Spleen (tissue), 11 donors: Measurements from ENCODE around the gene SYCE3. TPM values are rescaled to one million over a fixed set of nuclear protein-coding genes. Genes with fewer than 3 reads are reported as not detected.

Experiments used
- DNase-seq: peaks from one replicate; pipeline ENCODE4 v3.0.0-alpha.2; 2020
- H3K27ac ChIP-seq, 8 donors: fragments of 200-600 bp; sonication (generic) in 7 of 8; 1 replicate in 4 of 8; 2 replicates in 4 of 8; pipeline versions ENCODE4 v1.5.0 to v1.8.0; 2016 to 2021; ENCODE audit warnings: inconsistent platforms in 4 of 8, mild to moderate bottlenecking in 4 of 8, moderate library complexity in 1 of 8
- H3K27me3 ChIP-seq, 7 donors: fragments of 200-600 bp; sonication (generic) in 6 of 7; replicated peaks in 1 of 7; 1 replicate in 4 of 7; 2 replicates in 3 of 7; pipeline versions ENCODE4 v1.5.0 to v1.8.0; 2016 to 2021; ENCODE audit warnings: inconsistent platforms in 3 of 7, mild to moderate bottlenecking in 1 of 7
- H3K36me3 ChIP-seq, 6 donors: fragments of 200-600 bp; sonication (generic) in 5 of 6; 1 replicate in 4 of 6; 2 replicates in 2 of 6; pipeline versions ENCODE4 v1.5.0 to v1.8.0; 2016 to 2021; ENCODE audit warnings: inconsistent platforms in 2 of 6
- H3K4me1 ChIP-seq, 6 donors: fragments of 200-600 bp; sonication (generic) in 5 of 6; 1 replicate in 3 of 6; 2 replicates in 3 of 6; pipeline versions ENCODE4 v1.5.0 to v1.8.0; 2016 to 2021; ENCODE audit warnings: inconsistent platforms in 3 of 6
- H3K4me3 ChIP-seq, 8 donors: fragments of 200-600 bp; sonication (generic) in 7 of 8; 1 replicate in 4 of 8; 2 replicates in 4 of 8; pipeline versions ENCODE4 v1.5.0 to v1.8.0; 2016 to 2021; ENCODE audit warnings: inconsistent platforms in 4 of 8, mild to moderate bottlenecking in 4 of 8, moderate library complexity in 2 of 8
- H3K9me3 ChIP-seq, 8 donors: fragments of 200-600 bp; sonication (generic) in 7 of 8; 1 replicate in 4 of 8; 2 replicates in 4 of 8; pipeline versions ENCODE4 v1.5.0 to v1.8.0; 2016 to 2021; ENCODE audit warnings: inconsistent platforms in 4 of 8
- CTCF ChIP-seq, 11 experiments: fragments of 200-600 bp in 7 of 11; fragments of 450-650 bp in 4 of 11; sonication (generic) in 4 of 11; IDR thresholded peaks in 8 of 11; conservative IDR thresholded peaks in 3 of 11; 1 replicate in 7 of 11; 2 replicates in 4 of 11; pipeline versions ENCODE4 v1.4.0 to v1.8.0; 2016 to 2021; ENCODE audit warnings: antibody characterized with exemption in 11 of 11, inconsistent platforms in 4 of 11, mild to moderate bottlenecking in 1 of 11
- POLR2A ChIP-seq, 3 donors: fragments of 450-650 bp; IDR thresholded peaks; one replicate each; pipeline ENCODE4 v1.5.1; 2017; ENCODE audit warnings: antibody characterized with exemption in 3 of 3, mild to moderate bottlenecking in 1 of 3
- POLR2AphosphoS5 ChIP-seq, 3 donors: sonication (generic); formaldehyde crosslinking; IDR thresholded peaks; one replicate each; pipeline ENCODE4 v1.5.1; 2017; ENCODE audit warnings: antibody characterized with exemption in 3 of 3
- WGBS, 5 donors: extraction: QIAGEN DNeasy Blood & Tissue Kit in 3 of 5; methylation state at CpG; one replicate each; pipeline versions ENCODE4 v1.1.5 to v1.1.7; 2013 to 2018; 5-methylcytosine and 5-hydroxymethylcytosine counted together
- intact Hi-C: fragments of 100-400 bp; cut with DNase I; formaldehyde crosslinking; loops from one replicate; pipeline ENCODE4 v1.15.0; 2023; ENCODE audit warnings: low total_unique reads
- polyA plus RNA-seq, 3 donors: library from polyadenylated mRNA; stranded (reverse); fragments of 200-250 nt; gene quantifications; one replicate each; pipeline ENCODE4 v1.2.1, GENCODE V29; 2013
- total RNA-seq, 7 donors: library from RNA; depleted of rRNA in 3 of 7; stranded (reverse); fragments of >200 nt in 3 of 7; fragmentation: NEBNext Ultra II Directional in 4 of 7; extraction: Animal tissue kit (Norgen Biotek cat#: 25700) in 4 of 7; gene quantifications; one replicate each; pipeline versions ENCODE4 v1.1.0 to v1.2.1, GENCODE V29; 2016 to 2021
- donor health status: healthy with polysubstance abuse.
- donor health status: DM: no; HTN: no; CAD: no; lungs with moderate emphysema.
- donor health status: DM: no; HTN: no; CAD: no.
- donor health status: Bipolar disorder and iron deficiency.
- donor health status: healthy.
- donor health status: DM: no; HTN: no; CAD: no.
- donor health status: DM: yes; HTN: yes; CAD: no.

SYCE3 gene
- total and polyA plus RNA-seq, 10 donors, result 0.50 to 3.0 TPM; not detected in 8

- 64 to 78% (median 71%) methylated on average over 7 to 15 of the region's 15 CpGs for WGBS, 5 donors
- Histone ChIP-seq H3K4me3 (peak overlapping the region; percentile 50 to 97 (median 64)), H3K27ac (peak overlapping the region; percentile 97 to 100 (median 99)), H3K4me1 (peaks cover 29 to 96% (median 79%) of the 10 kb centered on the region in 6 donors), H3K36me3 (peaks cover 0 to 24% (median 2%) of the 10 kb centered on the region in 6 donors), H3K9me3 (no peaks in the 10 kb centered on the region), H3K27me3 (no peaks in the 10 kb centered on the region)
- no peak for TF ChIP-seq CTCF (IDR thresholded peaks at IDR 0.05 in 8 of 11, conservative IDR thresholded peaks at IDR 0.05 in 3 of 11)
- TF ChIP-seq POLR2AphosphoS5 (IDR thresholded peaks at IDR 0.05), result peak in 2 of 3 donors; percentile 53
- TF ChIP-seq POLR2A (IDR thresholded peaks at IDR 0.05), result no peak
- intact Hi-C loops, result no loop called here
- no peak for DNase-seq
Measured at GRCh38 chr22:50528682-50529415, 33.9 kb downstream of the SYCE3 start.

- Histone ChIP-seq H3K9me3 (no peaks in the 10 kb centered on the region), H3K4me3 (peak overlapping the region in 7 of 8 donors; percentile 52 to 97 (median 80))
- intact Hi-C loops, result no loop called here
Measured at GRCh38 chr22:50527921-50528681, 34.6 kb downstream of the SYCE3 start.

GRCh38 chr22:50526834-50527801 lies 35.6 kb downstream of the SYCE3 start:
- Histone ChIP-seq H3K4me3 (peak overlapping the region; percentile 39 to 97 (median 82)), H3K27ac (peak overlapping the region; percentile 81 to 100 (median 99)), H3K36me3 (peaks cover 0 to 41% (median 20%) of the 10 kb centered on the region in 6 donors), H3K9me3 (no peaks in the 10 kb centered on the region), H3K27me3 (no peaks in the 10 kb centered on the region), H3K4me1 (peaks cover 30 to 91% (median 64%) of the 10 kb centered on the region in 6 donors)
- peak; percentile 91 for DNase-seq
- TF ChIP-seq CTCF (IDR thresholded peaks at IDR 0.05 in 8 of 11, conservative IDR thresholded peaks at IDR 0.05 in 3 of 11) (no peak), POLR2A (IDR thresholded peaks at IDR 0.05) (peak in 1 of 3 donors; percentile 11), POLR2AphosphoS5 (IDR thresholded peaks at IDR 0.05) (peak; percentile 69 to 87 (median 74))
- intact Hi-C loops, result no loop called here
- WGBS, 5 donors, result 34 to 45% (median 36%) methylated on average over 28 to 29 of the region's 29 CpGs

More at GRCh38 chr22:50527921-50528681, 34.6 kb downstream of the SYCE3 start:
- H3K27ac ChIP-seq, result peak overlapping the region; percentile 97 to 100 (median 99)
- TF ChIP-seq POLR2AphosphoS5 (IDR thresholded peaks at IDR 0.05) (peak in 2 of 3 donors; percentile 36 to 41), POLR2A (IDR thresholded peaks at IDR 0.05) (no peak), CTCF (IDR thresholded peaks at IDR 0.05 in 8 of 11, conservative IDR thresholded peaks at IDR 0.05 in 3 of 11) (no peak)
- 84 to 90% (median 87%) methylated on average over 17 to 18 of the region's 18 CpGs for WGBS, 5 donors
- no peak for DNase-seq
- peaks cover 0 to 31% (median 10%) of the 10 kb centered on the region in 6 donors for H3K36me3 ChIP-seq
- peaks cover 30 to 96% (median 73%) of the 10 kb centered on the region in 6 donors for H3K4me1 ChIP-seq
- no peaks in the 10 kb centered on the region for H3K27me3 ChIP-seq
